ENCODE results near the gene PNPLA2. TPM values are rescaled to one million over a fixed set of nuclear protein-coding genes. Genes with fewer than 3 reads are reported as not detected.

PNPLA2 gene, protein sequence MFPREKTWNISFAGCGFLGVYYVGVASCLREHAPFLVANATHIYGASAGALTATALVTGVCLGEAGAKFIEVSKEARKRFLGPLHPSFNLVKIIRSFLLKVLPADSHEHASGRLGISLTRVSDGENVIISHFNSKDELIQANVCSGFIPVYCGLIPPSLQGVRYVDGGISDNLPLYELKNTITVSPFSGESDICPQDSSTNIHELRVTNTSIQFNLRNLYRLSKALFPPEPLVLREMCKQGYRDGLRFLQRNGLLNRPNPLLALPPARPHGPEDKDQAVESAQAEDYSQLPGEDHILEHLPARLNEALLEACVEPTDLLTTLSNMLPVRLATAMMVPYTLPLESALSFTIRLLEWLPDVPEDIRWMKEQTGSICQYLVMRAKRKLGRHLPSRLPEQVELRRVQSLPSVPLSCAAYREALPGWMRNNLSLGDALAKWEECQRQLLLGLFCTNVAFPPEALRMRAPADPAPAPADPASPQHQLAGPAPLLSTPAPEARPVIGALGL
- total RNA-seq, result 10 to 100 TPM; 15.5 to 22.6 TPM

GRCh38 chr11:818396-819128, at the start of gene PNPLA2:
Gene PNPLA2 (plus strand): TSS chr11:818914. CDS start chr11:819719, 805 bp downstream.
- peaks cover 13% of the 10 kb centered on the region for H3K4me1 Mint-ChIP-seq (ENCODE audit: low read depth)
- H3K4me3 Mint-ChIP-seq, result peak within 1 kb of the TSS; percentile 75
- CTCF ChIA-PET, result interaction anchor here (1.0 kb wide), 1 partner anchor 16 kb away, joined by 3 read pairs; no protein-coding TSS in a partner anchor
- no peaks in the 10 kb centered on the region for H3K9me3 Mint-ChIP-seq
- intact Hi-C loops (cut with micrococcal nuclease), result loop anchor here (1.0 kb wide), 2 partner anchors 9 to 22 kb away; partner anchors contain the start of gene RPLP2
- no peak within 1 kb of the TSS for H3K27ac Mint-ChIP-seq
- peaks cover 7% of the 10 kb centered on the region for H3K36me3 Mint-ChIP-seq (ENCODE audit: low read depth)
- DNase-seq, result no peak
- H3K27me3 Mint-ChIP-seq (ENCODE audit: low read depth), result no peaks in the 10 kb centered on the region

DNA sequence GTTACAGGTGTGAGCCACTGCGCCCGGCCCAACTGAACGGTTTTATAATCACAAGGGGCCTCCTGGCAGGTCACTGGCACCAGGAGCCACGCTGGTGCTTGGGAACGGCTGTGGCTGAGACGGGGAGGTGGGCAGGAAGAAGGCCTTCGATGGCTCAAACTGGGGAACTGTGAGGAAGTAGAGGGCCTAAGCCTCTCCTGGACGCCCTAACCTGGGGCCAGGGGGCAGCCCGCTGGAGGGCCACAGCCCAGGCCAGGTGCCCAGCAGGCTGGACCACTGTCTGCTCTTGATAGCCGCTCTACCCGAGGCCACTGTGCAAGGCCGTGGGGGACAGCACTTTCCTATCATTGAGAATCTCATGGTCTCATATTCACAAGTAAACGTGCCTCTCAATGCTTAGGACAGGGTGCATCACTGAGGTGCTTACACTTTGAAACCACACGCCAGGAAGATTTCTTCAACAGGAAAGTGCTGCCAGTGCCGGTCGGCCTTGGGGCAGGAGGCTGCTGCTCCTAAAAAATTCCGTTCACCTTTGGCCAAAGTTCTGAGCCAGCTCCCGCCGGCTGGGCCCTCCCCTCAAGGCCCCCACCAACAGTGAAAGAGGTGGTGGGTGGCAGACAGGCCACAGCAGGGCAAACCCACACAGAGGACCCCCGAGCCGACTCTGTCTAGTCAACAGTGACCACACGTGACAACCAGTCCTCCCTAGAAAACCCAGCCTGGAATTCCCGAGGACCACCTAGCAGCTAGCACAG, 48.6 kb upstream of the PNPLA2 start:
- Mint-ChIP-seq H3K27me3 (ENCODE audit: low read depth) (no peaks in the 10 kb centered on the region), H3K4me3 (no peak overlapping the region), H3K27ac (no peak overlapping the region), H3K9me3 (no peaks in the 10 kb centered on the region), H3K4me1 (ENCODE audit: low read depth) (peaks cover 13% of the 10 kb centered on the region), H3K36me3 (ENCODE audit: low read depth) (peaks cover 8% of the 10 kb centered on the region)
- intact Hi-C loops (cut with micrococcal nuclease), result no loop called here
- DNase-seq, result no peak
- CTCF ChIA-PET, result no interaction called here

DNA sequence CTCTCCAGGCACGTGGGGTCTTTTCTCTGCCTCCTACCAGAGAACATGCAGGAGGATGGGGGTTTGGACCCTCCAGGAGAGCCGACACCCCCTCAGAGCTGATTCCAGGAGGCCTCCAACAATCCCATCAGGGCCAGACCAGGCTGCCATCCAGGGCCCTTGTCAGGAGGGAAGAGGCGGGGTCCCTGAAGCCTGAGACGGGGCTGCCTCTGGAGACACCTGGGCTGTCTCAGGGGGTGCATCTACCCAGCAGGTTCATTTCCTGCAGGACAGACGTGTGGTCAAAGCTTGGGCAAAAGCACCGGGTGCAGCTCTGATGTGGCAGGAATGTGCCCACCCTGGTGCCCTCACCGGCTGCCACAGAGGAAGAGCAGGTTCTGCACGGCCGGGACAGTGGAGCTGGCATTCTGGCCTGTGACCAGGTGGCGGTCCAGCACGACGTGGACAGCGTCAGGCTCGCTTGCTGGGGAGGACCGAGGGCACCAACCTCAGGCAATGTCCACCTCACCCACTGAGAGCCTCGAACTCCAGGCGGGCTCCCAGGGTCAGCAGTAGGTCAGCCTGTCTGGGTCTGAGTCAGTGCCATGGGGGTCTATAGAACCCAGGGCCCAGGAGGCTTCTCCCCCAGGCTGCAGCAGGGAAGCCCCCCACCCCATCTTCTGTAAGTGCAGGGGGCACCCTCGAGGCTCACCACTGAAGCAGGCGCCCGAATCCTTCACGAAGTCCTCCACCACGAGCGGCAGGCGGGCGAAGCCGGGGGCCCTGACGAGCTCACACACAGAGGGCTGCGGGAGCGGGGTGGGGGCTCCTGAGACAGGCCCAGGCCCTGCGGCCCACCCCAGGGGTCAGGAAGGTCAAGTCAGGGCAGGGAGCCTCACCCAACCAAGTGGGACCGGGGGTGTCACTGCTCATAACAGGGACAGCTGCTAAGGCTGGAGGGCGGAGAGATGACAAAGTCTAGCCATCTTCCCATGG, 47.8 kb upstream of the PNPLA2 start:
- Mint-ChIP-seq H3K4me1 (ENCODE audit: low read depth) (peaks cover 19% of the 10 kb centered on the region), H3K4me3 (no peak overlapping the region), H3K27me3 (ENCODE audit: low read depth) (no peaks in the 10 kb centered on the region), H3K9me3 (no peaks in the 10 kb centered on the region), H3K36me3 (ENCODE audit: low read depth) (peaks cover 5% of the 10 kb centered on the region), H3K27ac (no peak overlapping the region)
- CTCF ChIA-PET, result no interaction called here
- DNase-seq, result no peak
- intact Hi-C loops (cut with micrococcal nuclease), result no loop called here

DNA sequence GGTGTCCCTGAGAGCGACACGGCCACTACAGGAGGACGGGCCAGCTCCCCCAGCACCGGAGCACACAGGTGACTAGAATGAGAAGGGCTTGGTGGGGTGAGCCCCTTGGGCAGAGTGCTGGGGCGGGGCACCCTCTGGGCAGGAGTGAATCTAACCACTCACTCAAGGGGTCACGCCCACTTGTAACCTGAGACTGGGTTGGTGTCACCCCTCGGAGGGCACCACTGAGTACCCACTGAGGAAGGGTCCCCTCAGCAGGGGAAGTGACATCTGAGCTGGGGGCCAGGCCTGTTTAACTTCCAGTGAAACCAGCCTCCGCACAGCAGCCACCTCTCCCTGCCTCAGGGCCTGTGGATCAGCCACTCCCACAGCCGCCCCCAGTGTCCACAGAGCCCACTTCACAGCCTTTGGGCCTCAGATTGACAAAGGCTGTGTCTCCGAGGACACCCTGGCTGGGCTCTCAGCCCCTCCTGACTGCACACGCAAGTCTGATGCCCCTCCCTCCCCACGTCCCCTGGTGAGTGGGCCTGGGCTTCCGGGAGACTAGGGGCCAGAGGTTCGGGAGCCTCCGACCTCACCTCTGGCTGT, 47.0 kb upstream of the PNPLA2 start:
- Mint-ChIP-seq H3K27ac (no peak overlapping the region), H3K36me3 (ENCODE audit: low read depth) (peaks cover 5% of the 10 kb centered on the region), H3K4me1 (ENCODE audit: low read depth) (peaks cover 22% of the 10 kb centered on the region), H3K4me3 (no peak overlapping the region), H3K27me3 (ENCODE audit: low read depth) (no peaks in the 10 kb centered on the region), H3K9me3 (no peaks in the 10 kb centered on the region)
- intact Hi-C loops (cut with micrococcal nuclease), result no loop called here
- CTCF ChIA-PET, result no interaction called here
- DNase-seq, result no peak

GRCh38 chr11:772429-773390, 46.0 kb upstream of the PNPLA2 start:
- DNase-seq, result no peak
- Mint-ChIP-seq H3K4me1 (ENCODE audit: low read depth) (peaks cover 18% of the 10 kb centered on the region), H3K9me3 (no peaks in the 10 kb centered on the region), H3K27ac (no peak overlapping the region), H3K36me3 (ENCODE audit: low read depth) (peaks cover 4% of the 10 kb centered on the region), H3K27me3 (ENCODE audit: low read depth) (no peaks in the 10 kb centered on the region), H3K4me3 (no peak overlapping the region)
- intact Hi-C loops (cut with micrococcal nuclease), result no loop called here
- CTCF ChIA-PET, result no interaction called here

GRCh38 chr11:773425-773824, 45.3 kb upstream of the PNPLA2 start:
- H3K27ac Mint-ChIP-seq, result no peak overlapping the region
- DNase-seq, result no peak
- CTCF ChIA-PET, result no interaction called here
- H3K4me1 Mint-ChIP-seq (ENCODE audit: low read depth), result peaks cover 18% of the 10 kb centered on the region
- no peak overlapping the region for H3K4me3 Mint-ChIP-seq
- intact Hi-C loops (cut with micrococcal nuclease), result no loop called here
- H3K36me3 Mint-ChIP-seq (ENCODE audit: low read depth), result peaks cover 4% of the 10 kb centered on the region
- H3K27me3 Mint-ChIP-seq (ENCODE audit: low read depth), result no peaks in the 10 kb centered on the region
- no peaks in the 10 kb centered on the region for H3K9me3 Mint-ChIP-seq

GRCh38 chr11:773830-774229, 44.9 kb upstream of the PNPLA2 start:
- no peak for DNase-seq
- no peak overlapping the region for H3K4me3 Mint-ChIP-seq
- H3K27ac Mint-ChIP-seq, result no peak overlapping the region
- H3K9me3 Mint-ChIP-seq, result no peaks in the 10 kb centered on the region
- H3K27me3 Mint-ChIP-seq (ENCODE audit: low read depth), result no peaks in the 10 kb centered on the region
- peaks cover 19% of the 10 kb centered on the region for H3K4me1 Mint-ChIP-seq (ENCODE audit: low read depth)
- CTCF ChIA-PET, result no interaction called here
- intact Hi-C loops (cut with micrococcal nuclease), result no loop called here
- peaks cover 4% of the 10 kb centered on the region for H3K36me3 Mint-ChIP-seq (ENCODE audit: low read depth)

- no peaks in the 10 kb centered on the region for H3K27me3 Mint-ChIP-seq (ENCODE audit: low read depth)
- peaks cover 9% of the 10 kb centered on the region for H3K36me3 Mint-ChIP-seq (ENCODE audit: low read depth)
- intact Hi-C loops (cut with micrococcal nuclease), result no loop called here
- no peak overlapping the region for H3K27ac Mint-ChIP-seq
- peak overlapping the region; percentile 61 for H3K4me3 Mint-ChIP-seq
- CTCF ChIA-PET, result interaction anchor here (0.9 kb wide), 1 partner anchor 187 kb away, joined by 3 read pairs; no protein-coding TSS in a partner anchor
- DNase-seq, result no peak
- H3K9me3 Mint-ChIP-seq, result no peaks in the 10 kb centered on the region
- peaks cover 24% of the 10 kb centered on the region for H3K4me1 Mint-ChIP-seq (ENCODE audit: low read depth)
These were observed 43.7 kb upstream of the PNPLA2 start for GRCh38 chr11:774873-775592.

DNA sequence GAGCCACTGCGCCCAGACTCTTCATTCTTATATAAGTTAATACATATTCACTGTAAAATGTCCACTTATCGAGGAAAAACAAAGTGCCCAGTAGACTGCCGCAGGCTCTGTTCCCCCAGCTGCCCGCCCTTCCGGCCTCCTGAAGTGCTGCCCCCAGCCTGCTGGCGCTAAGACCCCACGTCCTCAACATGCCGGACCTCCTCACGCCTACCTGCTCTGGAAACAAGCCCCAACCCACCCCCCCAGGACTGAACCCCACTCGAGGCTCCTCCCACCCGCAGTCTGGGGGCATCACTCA, 42.5 kb upstream of the PNPLA2 start:
- Mint-ChIP-seq H3K9me3 (no peaks in the 10 kb centered on the region), H3K27me3 (ENCODE audit: low read depth) (no peaks in the 10 kb centered on the region), H3K36me3 (ENCODE audit: low read depth) (peaks cover 9% of the 10 kb centered on the region), H3K4me3 (peak overlapping the region; percentile 87), H3K27ac (peak overlapping the region; percentile 74), H3K4me1 (ENCODE audit: low read depth) (peaks cover 30% of the 10 kb centered on the region)
- DNase-seq, result no peak
- intact Hi-C loops (cut with micrococcal nuclease), result loop anchor here (2.0 kb wide), 2 partner anchors 29 to 67 kb away; partner anchors contain the start of genes POLR2L, TALDO1 and TSPAN4
- CTCF ChIA-PET, result interaction anchor here (1.3 to 1.5 kb wide), 2 partner anchors 11 to 50 kb away, joined by 3 to 6 read pairs; no protein-coding TSS in a partner anchor
